Endodermal cell (in vitro differentiated cells): Measurements from ENCODE around the gene NACA2. TPM values are rescaled to one million over a fixed set of nuclear protein-coding genes. Genes with fewer than 3 reads are reported as not detected.

Source experiments
- DNase-seq: peaks from one replicate; pipeline ENCODE4 v3.0.0-alpha.2; 2017
- H3K27ac ChIP-seq: 2 replicates; pipeline ENCODE4 v1.5.1; 2013; ENCODE audit warnings: mild to moderate bottlenecking, low read depth, low read length, moderate library complexity
- H3K27me3 ChIP-seq: 2 replicates; pipeline ENCODE4 v1.6.1; 2013; ENCODE audit warnings: mild to moderate bottlenecking, low read length, moderate library complexity; ENCODE audit not compliant: insufficient read depth, control insufficient read depth, poor library complexity, severe bottlenecking
- H3K36me3 ChIP-seq: 2 replicates; pipeline ENCODE4 v1.7.0; 2013; ENCODE audit warnings: mild to moderate bottlenecking, low read length, moderate library complexity; ENCODE audit not compliant: control insufficient read depth, insufficient read depth
- H3K4me1 ChIP-seq: one replicate; pipeline ENCODE4 v1.7.0; 2013; ENCODE audit warnings: low read length; ENCODE audit not compliant: control insufficient read depth, insufficient read depth
- H3K4me3 ChIP-seq: 2 replicates; pipeline ENCODE4 v1.5.1; 2013; ENCODE audit warnings: mild to moderate bottlenecking, low read length, moderate library complexity
- H3K9ac ChIP-seq: 2 replicates; pipeline ENCODE4 v1.6.1; 2013; ENCODE audit warnings: mild to moderate bottlenecking, low read length, moderate library complexity; ENCODE audit not compliant: poor library complexity, severe bottlenecking; ENCODE audit errors: extremely low read depth
- H3K9me3 ChIP-seq: 2 replicates; pipeline ENCODE4 v1.6.1; 2013; ENCODE audit warnings: mild to moderate bottlenecking, low read length, moderate library complexity; ENCODE audit not compliant: control insufficient read depth
- H3K27ac Mint-ChIP-seq: 2 replicates; pipeline ENCODE4 v1.8.0; 2020; ENCODE audit warnings: mixed read lengths
- H3K27me3 Mint-ChIP-seq: 2 replicates; pipeline ENCODE4 v1.8.0; 2021; ENCODE audit warnings: mild to moderate bottlenecking, mixed read lengths; ENCODE audit not compliant: insufficient read depth
- H3K36me3 Mint-ChIP-seq: 2 replicates; pipeline ENCODE4 v1.8.0; 2020; ENCODE audit warnings: low read depth, mixed read lengths
- H3K4me1 Mint-ChIP-seq: 2 replicates; pipeline ENCODE4 v1.8.0; 2020; ENCODE audit warnings: mixed read lengths
- H3K4me3 Mint-ChIP-seq: 2 replicates; pipeline ENCODE4 v1.8.0; 2020; ENCODE audit warnings: mild to moderate bottlenecking, moderate library complexity, mixed read lengths
- H3K9me3 Mint-ChIP-seq: 2 replicates; pipeline ENCODE4 v1.8.0; 2020; ENCODE audit warnings: mild to moderate bottlenecking, mixed read lengths
- CTCF ChIP-seq: fragments of 200-600 bp; sonication (generic); conservative IDR thresholded peaks from 2 replicates; pipeline ENCODE4 v1.5.0; 2021; ENCODE audit warnings: antibody characterized with exemption, mild to moderate bottlenecking
- WGBS, 2 experiments: methylation state at CpG; one replicate each; pipeline versions ENCODE4 v1.1.5 to v1.1.7; 2013; ENCODE audit warnings: missing lambda C conversion rate in 2 of 2, mixed read lengths in 1 of 2; ENCODE audit not compliant: insufficient coverage in 1 of 2, insufficient read length in 1 of 2; 5-methylcytosine and 5-hydroxymethylcytosine counted together
- long read RNA-seq, 4 experiments: library from polyadenylated mRNA in 2 of 4; library from RNA in 1 of 4; library from capped mRNA in 1 of 4; stranded (forward) in 3 of 4; unstranded in 1 of 4; transcript quantifications; one replicate each; pipeline ENCODE4 v2.0.0, GENCODE V29; 2020 to 2021; ENCODE audit warnings: inconsistent platforms in 1 of 4
- polyA plus RNA-seq, 2 experiments: library from polyadenylated mRNA; stranded (reverse); fragments of 50-300 nt; gene quantifications; one replicate each; pipeline ENCODE4 v1.2.3, GENCODE V29; 2013
- total RNA-seq, 2 donors: library from RNA; stranded (reverse); fragmentation: NEBNext Ultra II Directional in 1 of 2; extraction: Animal tissue kit (Norgen Biotek cat#: 25700) in 1 of 2; gene quantifications; 2 replicates in 1 of 2; 3 replicates in 1 of 2; pipeline ENCODE4 v1.2.1, GENCODE V29; 2021

NACA2 gene
- total RNA-seq = not detected
- not detected for polyA plus RNA-seq (2013, experiment 1 of 2)
- polyA plus RNA-seq (2013, experiment 2 of 2) = not detected
- long read RNA-seq, experiment 1, partial matches to known transcripts = 0 of 1 reads
- long read RNA-seq, experiment 1, other reads (novel, unspliced or antisense) = 0 of 1 reads
- long read RNA-seq, experiment 2 = 0 reads
- long read RNA-seq, experiment 3 = 0 reads
- long read RNA-seq, experiment 4 = 0 reads

DNA sequence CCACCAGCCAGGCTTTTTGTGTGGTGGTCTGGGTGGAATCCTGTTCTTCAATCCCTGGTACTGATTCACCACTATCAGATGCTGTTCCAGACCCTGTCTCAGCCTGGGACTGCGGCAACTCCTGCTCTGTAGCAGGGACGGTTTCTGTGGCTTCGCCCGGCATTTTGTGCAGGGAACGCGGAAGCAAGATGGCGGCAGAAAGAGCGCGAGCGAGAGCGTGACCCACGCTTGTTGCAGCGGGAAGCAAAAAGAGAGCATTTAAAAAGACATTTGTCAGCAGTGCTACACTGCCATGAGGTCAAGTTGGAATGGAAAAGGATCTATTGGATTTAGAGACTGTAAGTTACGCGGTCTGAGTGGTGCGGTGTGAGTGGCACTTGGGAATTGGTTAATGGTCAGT is at the start of gene NACA2:
TSS of gene NACA2 (minus strand) at position 202 of the 400 bp plus-strand sequence. CDS start at position 163, 39 bp downstream.
- Mint-ChIP-seq H3K27me3 (no peaks in the 10 kb centered on the region), H3K4me3 (no peak within 1 kb of the TSS), H3K27ac (no peak within 1 kb of the TSS), H3K36me3 (no peaks in the 10 kb centered on the region), H3K4me1 (no peaks in the 10 kb centered on the region), H3K9me3 (no peaks in the 10 kb centered on the region)
- WGBS, 2 experiments = 95% methylated on average over 15 to 16 of the region's 16 CpGs
- no peak for TF ChIP-seq CTCF
- Histone ChIP-seq H3K4me1 (no peaks in the 10 kb centered on the region), H3K27me3 (no peaks in the 10 kb centered on the region), H3K27ac (no peak within 1 kb of the TSS), H3K9me3 (no peaks in the 10 kb centered on the region), H3K36me3 (no peaks in the 10 kb centered on the region), H3K9ac (no peak within 1 kb of the TSS), H3K4me3 (no peak within 1 kb of the TSS)
- DNase-seq = no peak

- no peak for TF ChIP-seq CTCF
- no peaks in the 10 kb centered on the region for H3K27me3 ChIP-seq
Measured at GRCh38 chr17:61639818-61640217, 48.8 kb upstream of the NACA2 start.

DNA sequence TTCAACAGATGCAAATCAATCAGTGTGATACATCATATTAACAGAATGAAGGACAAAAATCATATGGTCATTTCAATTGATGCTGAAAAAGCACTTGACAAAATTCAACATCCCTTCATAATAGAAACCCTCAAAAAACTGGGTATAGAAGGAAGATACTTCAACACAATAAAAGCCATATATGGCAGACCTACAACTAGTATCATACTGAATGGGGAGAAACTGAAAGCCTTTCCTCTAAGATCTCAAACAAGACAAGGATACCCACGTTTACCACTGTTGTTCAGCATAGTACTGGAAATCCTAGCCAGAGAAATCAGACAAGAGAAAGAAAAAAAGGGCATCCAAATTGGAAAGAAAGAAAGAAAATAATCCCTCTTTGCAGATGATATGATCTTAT is 47.1 kb upstream of the NACA2 start:
- TF ChIP-seq CTCF = no peak
- 55% methylated on average over 1 of the region's 1 CpG; no CpG with 5 or more reads in 1 of the 2 experiments for WGBS, 2 experiments

More at GRCh38 chr17:61639818-61640217, 48.8 kb upstream of the NACA2 start:
- WGBS, 2 experiments = 75% methylated on average over 1 of the region's 1 CpG; no CpG with 5 or more reads in 1 of the 2 experiments
- Histone ChIP-seq H3K9me3 (peaks cover 5% of the 10 kb centered on the region), H3K9ac (no peak overlapping the region), H3K27ac (no peak overlapping the region), H3K4me3 (no peak overlapping the region), H3K4me1 (no peaks in the 10 kb centered on the region), H3K36me3 (no peaks in the 10 kb centered on the region)
- H3K4me1 Mint-ChIP-seq = no peaks in the 10 kb centered on the region
- peaks cover 2% of the 10 kb centered on the region for H3K9me3 Mint-ChIP-seq
- DNase-seq = no peak
- H3K4me3 Mint-ChIP-seq = no peak overlapping the region
- no peak overlapping the region for H3K27ac Mint-ChIP-seq
- no peaks in the 10 kb centered on the region for H3K36me3 Mint-ChIP-seq
- H3K27me3 Mint-ChIP-seq = no peaks in the 10 kb centered on the region

More for the DNA sequence above, 47.1 kb upstream of the NACA2 start:
- Mint-ChIP-seq H3K36me3 (no peaks in the 10 kb centered on the region), H3K4me1 (no peaks in the 10 kb centered on the region), H3K27ac (no peak overlapping the region), H3K9me3 (peaks cover 4% of the 10 kb centered on the region), H3K27me3 (no peaks in the 10 kb centered on the region), H3K4me3 (no peak overlapping the region)
- H3K27me3 ChIP-seq = no peaks in the 10 kb centered on the region
- no peak for DNase-seq
- peaks cover 6% of the 10 kb centered on the region for H3K9me3 ChIP-seq
- H3K4me1 ChIP-seq = no peaks in the 10 kb centered on the region
- H3K9ac ChIP-seq = no peak overlapping the region
- H3K36me3 ChIP-seq = no peaks in the 10 kb centered on the region
- no peak overlapping the region for H3K4me3 ChIP-seq
- H3K27ac ChIP-seq = no peak overlapping the region
